GM10266 (cell line): ENCODE data around the gene ADAM17.
A peak's percentile ranks its signal among the peaks of the same experiment; 100 is the strongest.
"Not testable (repeated sequence)": the region's sequence is repeated elsewhere in the genome, so short reads cannot be mapped to it uniquely, and the experiment has no call there.

ENCODE experiments used
- DNase-seq: peaks from one replicate; pipeline ENCODE4 v3.0.0; 2012; ENCODE audit errors: extremely low spot score
- TF ChIP-seq, protein P1 (sequence below): IDR thresholded peaks from 2 replicates; pipeline ENCODE4 v1.5.1; 2012; ENCODE audit warnings: mild to moderate bottlenecking, low read depth; ENCODE audit not compliant: control insufficient read depth, insufficient read depth; ENCODE audit errors: missing control alignments

Gene ADAM17

GRCh38 chr2:9555297-9556120, at the start of gene ADAM17:
Gene ADAM17 (minus strand): TSS chr2:9555830. CDS start chr2:9555605, 225 bp downstream.
- TF ChIP-seq, protein P1, sequence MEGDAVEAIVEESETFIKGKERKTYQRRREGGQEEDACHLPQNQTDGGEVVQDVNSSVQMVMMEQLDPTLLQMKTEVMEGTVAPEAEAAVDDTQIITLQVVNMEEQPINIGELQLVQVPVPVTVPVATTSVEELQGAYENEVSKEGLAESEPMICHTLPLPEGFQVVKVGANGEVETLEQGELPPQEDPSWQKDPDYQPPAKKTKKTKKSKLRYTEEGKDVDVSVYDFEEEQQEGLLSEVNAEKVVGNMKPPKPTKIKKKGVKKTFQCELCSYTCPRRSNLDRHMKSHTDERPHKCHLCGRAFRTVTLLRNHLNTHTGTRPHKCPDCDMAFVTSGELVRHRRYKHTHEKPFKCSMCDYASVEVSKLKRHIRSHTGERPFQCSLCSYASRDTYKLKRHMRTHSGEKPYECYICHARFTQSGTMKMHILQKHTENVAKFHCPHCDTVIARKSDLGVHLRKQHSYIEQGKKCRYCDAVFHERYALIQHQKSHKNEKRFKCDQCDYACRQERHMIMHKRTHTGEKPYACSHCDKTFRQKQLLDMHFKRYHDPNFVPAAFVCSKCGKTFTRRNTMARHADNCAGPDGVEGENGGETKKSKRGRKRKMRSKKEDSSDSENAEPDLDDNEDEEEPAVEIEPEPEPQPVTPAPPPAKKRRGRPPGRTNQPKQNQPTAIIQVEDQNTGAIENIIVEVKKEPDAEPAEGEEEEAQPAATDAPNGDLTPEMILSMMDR, result peak; percentile 59

GRCh38 chr2:9602412-9602811, 46.8 kb upstream of the ADAM17 start:
- DNase-seq, result no peak
- TF ChIP-seq, protein P1, result no peak

More at GRCh38 chr2:9555297-9556120, at the start of gene ADAM17:
- DNase-seq, result peak; percentile 93

GRCh38 chr2:9601397-9601796, 45.8 kb upstream of the ADAM17 start:
- no peak for DNase-seq
- TF ChIP-seq, protein P1, result no peak

DNA sequence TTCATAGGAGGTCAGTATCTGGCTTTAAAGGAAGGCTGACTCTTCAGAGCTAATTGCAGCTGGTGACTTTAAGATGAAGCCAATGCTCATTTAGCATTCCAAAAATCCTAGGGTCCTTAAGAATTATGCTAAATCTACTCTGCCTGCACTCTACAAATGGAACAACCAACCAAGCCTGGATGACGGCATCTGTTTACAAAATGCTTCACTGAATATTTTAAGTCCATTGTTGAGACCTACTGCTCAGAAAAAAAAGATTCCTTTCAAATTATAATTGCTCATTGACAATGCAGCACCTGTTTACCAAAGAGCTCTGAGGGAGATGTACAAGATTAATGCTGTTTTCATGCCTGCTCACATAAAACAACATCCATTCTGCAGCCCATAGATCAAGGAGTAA, 43.8 kb upstream of the ADAM17 start:
- TF ChIP-seq, protein P1, result no peak
- no peak for DNase-seq

- TF ChIP-seq, protein P1, result no peak
- no peak for DNase-seq
Measured at GRCh38 chr2:9596621-9597311, 41.1 kb upstream of the ADAM17 start.

DNA sequence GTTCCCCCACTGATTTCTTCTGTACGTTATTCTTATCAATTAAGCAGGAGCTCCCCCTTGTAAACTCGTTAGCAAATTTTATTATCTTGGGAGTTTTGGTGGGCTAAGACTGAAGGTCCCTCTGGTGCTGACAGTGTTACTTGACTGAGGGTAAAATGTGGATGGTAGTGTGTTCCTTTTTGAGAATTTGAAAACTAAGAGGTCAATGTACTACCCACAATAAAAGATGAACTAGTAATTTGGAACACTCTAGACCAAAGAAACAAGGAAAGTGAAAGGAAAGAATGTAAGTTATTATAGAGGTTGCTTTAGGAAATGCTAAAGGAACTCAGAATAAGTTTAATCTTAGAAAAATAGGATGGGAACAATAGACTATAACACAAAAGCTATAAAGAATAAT, 40.1 kb upstream of the ADAM17 start:
- no peak for DNase-seq
- TF ChIP-seq, protein P1, result no peak

- not testable (repeated sequence) for DNase-seq
Measured at GRCh38 chr2:9595256-9595655, 39.6 kb upstream of the ADAM17 start.
